ENCODE results near the gene SURF2. TPM values are rescaled to one million over a fixed set of nuclear protein-coding genes. Genes with fewer than 3 reads are reported as not detected.

Gene SURF2
- total RNA-seq, 4 donors from 2014 or later: 16.1 to 36.4 (median 28.7) TPM

GRCh38 chr9:133344979-133345378 is 11.4 kb upstream of the SURF2 start:
- no peak overlapping the region for H3K4me3 ChIP-seq
- H3K27ac ChIP-seq (replicated peaks in 1 of 4): no peak overlapping the region
- no peak for TF ChIP-seq EP300 (IDR thresholded peaks at IDR 0.05)
- no peak for TF ChIP-seq POLR2AphosphoS5 (IDR thresholded peaks at IDR 0.05)
- no peak for TF ChIP-seq CTCF (IDR thresholded peaks at IDR 0.05)
- no peak for TF ChIP-seq POLR2A (IDR thresholded peaks at IDR 0.05; ENCODE audit: low read depth)
- H3K36me3 ChIP-seq: peaks cover 38 to 76% (median 73%) of the 10 kb centered on the region in 4 donors
- H3K27me3 ChIP-seq: no peaks in the 10 kb centered on the region
- WGBS: 94% methylated on average over 10 of the region's 12 CpGs
- DNase-seq (ENCODE audit: extremely low spot score): no peak
- intact Hi-C loops (cut with DNase I): no loop called here
- no peaks in the 10 kb centered on the region for H3K9me3 ChIP-seq
- H3K4me1 ChIP-seq: peaks cover 24 to 49% (median 47%) of the 10 kb centered on the region in 4 donors

GRCh38 chr9:133345596-133345995 is 10.8 kb upstream of the SURF2 start:
- peaks cover 45 to 77% (median 73%) of the 10 kb centered on the region in 4 donors for H3K36me3 ChIP-seq
- peaks cover 25 to 55% (median 50%) of the 10 kb centered on the region in 4 donors for H3K4me1 ChIP-seq
- H3K27me3 ChIP-seq: no peaks in the 10 kb centered on the region
- WGBS: 88% methylated on average over 6 of the region's 6 CpGs
- peak overlapping the region in 1 of 4 donors; percentile 90 for H3K27ac ChIP-seq (replicated peaks in 1 of 4)
- no peak overlapping the region for H3K4me3 ChIP-seq
- intact Hi-C loops (cut with DNase I): no loop called here
- TF ChIP-seq CTCF (IDR thresholded peaks at IDR 0.05): no peak
- no peak for TF ChIP-seq POLR2AphosphoS5 (IDR thresholded peaks at IDR 0.05)
- no peaks in the 10 kb centered on the region for H3K9me3 ChIP-seq
- DNase-seq (ENCODE audit: extremely low spot score): no peak

GRCh38 chr9:133346021-133346785 is 10.1 kb upstream of the SURF2 start:
- intact Hi-C loops (cut with DNase I): no loop called here
- H3K27ac ChIP-seq (replicated peaks in 1 of 4): peak overlapping the region; percentile 90 to 96 (median 94)
- no peaks in the 10 kb centered on the region for H3K27me3 ChIP-seq
- peaks cover 47 to 77% (median 73%) of the 10 kb centered on the region in 4 donors for H3K36me3 ChIP-seq
- DNase-seq (ENCODE audit: extremely low spot score): no peak
- H3K4me3 ChIP-seq: peak overlapping the region; percentile 93 to 99 (median 96)
- peaks cover 25 to 55% (median 50%) of the 10 kb centered on the region in 4 donors for H3K4me1 ChIP-seq
- TF ChIP-seq POLR2A (IDR thresholded peaks at IDR 0.05; ENCODE audit: low read depth) (no peak), EP300 (IDR thresholded peaks at IDR 0.05) (no peak), POLR2AphosphoS5 (IDR thresholded peaks at IDR 0.05) (no peak), CTCF (IDR thresholded peaks at IDR 0.05) (no peak)
- H3K9me3 ChIP-seq: no peaks in the 10 kb centered on the region
- 47% methylated on average over 14 of the region's 15 CpGs for WGBS

GRCh38 chr9:133347515-133347984 is 8.8 kb upstream of the SURF2 start:
- peaks cover 25 to 48% (median 41%) of the 10 kb centered on the region in 4 donors for H3K4me1 ChIP-seq
- WGBS: 0% methylated on average over 13 of the region's 41 CpGs
- intact Hi-C loops (cut with DNase I): no loop called here
- no peak for DNase-seq (ENCODE audit: extremely low spot score)
- TF ChIP-seq POLR2A (IDR thresholded peaks at IDR 0.05; ENCODE audit: low read depth) (no peak), EP300 (IDR thresholded peaks at IDR 0.05) (no peak), CTCF (IDR thresholded peaks at IDR 0.05) (no peak), POLR2AphosphoS5 (IDR thresholded peaks at IDR 0.05) (no peak)
- no peaks in the 10 kb centered on the region for H3K27me3 ChIP-seq
- no peaks in the 10 kb centered on the region for H3K9me3 ChIP-seq
- peak overlapping the region; percentile 90 to 96 (median 94) for H3K27ac ChIP-seq (replicated peaks in 1 of 4)
- peak overlapping the region; percentile 93 to 99 (median 96) for H3K4me3 ChIP-seq
- H3K36me3 ChIP-seq: peaks cover 52 to 77% (median 73%) of the 10 kb centered on the region in 4 donors
